Activated CD4-positive, alpha-beta T cell treated with anti-CD3 and anti-CD28 coated beads, Interleukin-2, amount 10 ng/mL, durations not matched to agents 7 days and 5 days (primary cell): ENCODE results near the gene SMTN. TPM values are rescaled to one million over a fixed set of nuclear protein-coding genes. Genes with fewer than 3 reads are reported as not detected.

Source experiments
- CTCF ChIA-PET: fragments of 350-600 bp; sonication (Branson Sonifier 250); formaldehyde crosslinking; loops from one replicate; lab custom pipeline; 2021; ENCODE audit warnings: antibody characterized with exemption; lab: Charles Lee
- POLR2A ChIA-PET: fragments of 350-600 bp; sonication (Branson Sonifier 250); formaldehyde crosslinking; loops from one replicate; lab custom pipeline; 2021; ENCODE audit warnings: antibody characterized with exemption; lab: Charles Lee
- DNase-seq: peaks from one replicate; pipeline ENCODE4 v3.0.0-alpha.2; 2020
- H3K27ac Mint-ChIP-seq: one replicate; pipeline ENCODE4 v1.8.0; 2021; ENCODE audit warnings: mild to moderate bottlenecking, moderate library complexity, mixed read lengths
- H3K27me3 Mint-ChIP-seq: one replicate; pipeline ENCODE4 v1.8.0; 2021; ENCODE audit warnings: mixed read lengths
- H3K36me3 Mint-ChIP-seq: one replicate; pipeline ENCODE4 v1.8.0; 2021; ENCODE audit warnings: low read depth, mixed read lengths
- H3K4me1 Mint-ChIP-seq: one replicate; pipeline ENCODE4 v1.8.0; 2021; ENCODE audit warnings: mixed read lengths
- H3K4me3 Mint-ChIP-seq: one replicate; pipeline ENCODE4 v1.8.0; 2021; ENCODE audit warnings: mild to moderate bottlenecking, moderate library complexity, mixed read lengths
- H3K9me3 Mint-ChIP-seq: one replicate; pipeline ENCODE4 v1.8.0; 2021; ENCODE audit warnings: mixed read lengths
- total RNA-seq, 2 experiments: library from RNA; stranded (reverse); gene quantifications; one replicate each; pipeline ENCODE4 v1.2.3, GENCODE V29; 2021

SMTN gene
- total RNA-seq, 2 experiments from 2014 or later: 46.1 to 51.6 TPM

GRCh38 chr22:31086703-31087330 lies 5.7 kb downstream of the SMTN start:
- Mint-ChIP-seq H3K27me3 (no peaks in the 10 kb centered on the region), H3K9me3 (no peaks in the 10 kb centered on the region), H3K36me3 (peaks cover 2% of the 10 kb centered on the region), H3K4me1 (peaks cover 27% of the 10 kb centered on the region), H3K27ac (no peak overlapping the region), H3K4me3 (no peak overlapping the region)
- ChIA-PET CTCF (interaction anchor here (1.6 to 2.8 kb wide), 2 partner anchors 8 to 151 kb away, joined by 3 to 32 read pairs; no protein-coding TSS in a partner anchor), POLR2A (no interaction called here)
- DNase-seq: no peak

- Mint-ChIP-seq H3K27ac (no peak overlapping the region), H3K4me1 (peaks cover 17% of the 10 kb centered on the region), H3K4me3 (no peak overlapping the region), H3K27me3 (no peaks in the 10 kb centered on the region), H3K36me3 (peaks cover 2% of the 10 kb centered on the region), H3K9me3 (no peaks in the 10 kb centered on the region)
- POLR2A ChIA-PET: no interaction called here
- no peak for DNase-seq
- CTCF ChIA-PET: interaction anchor here (0.9 to 1.6 kb wide), 2 partner anchors 11 to 203 kb away, joined by 3 to 4 read pairs; no protein-coding TSS in a partner anchor
Observed at GRCh38 chr22:31087744-31088215, 6.7 kb downstream of the SMTN start.

- CTCF ChIA-PET: interaction anchor here (0.9 to 1.6 kb wide), 2 partner anchors 11 to 202 kb away, joined by 3 to 4 read pairs; no protein-coding TSS in a partner anchor
- Mint-ChIP-seq H3K4me1 (peaks cover 11% of the 10 kb centered on the region), H3K27ac (no peak overlapping the region), H3K9me3 (no peaks in the 10 kb centered on the region), H3K36me3 (peaks cover 2% of the 10 kb centered on the region), H3K27me3 (no peaks in the 10 kb centered on the region), H3K4me3 (no peak overlapping the region)
- POLR2A ChIA-PET: no interaction called here
- DNase-seq: no peak
Observed at GRCh38 chr22:31088233-31088986, 7.3 kb downstream of the SMTN start.

GRCh38 chr22:31089160-31090100 lies 8.3 kb downstream of the SMTN start:
- CTCF ChIA-PET: interaction anchor here (1.6 kb wide), 1 partner anchor 201 kb away, joined by 4 read pairs; no protein-coding TSS in a partner anchor
- Mint-ChIP-seq H3K4me3 (no peak overlapping the region), H3K4me1 (peaks cover under 1% of the 10 kb centered on the region), H3K27ac (peak overlapping the region; percentile 64), H3K36me3 (peaks cover 2% of the 10 kb centered on the region), H3K27me3 (no peaks in the 10 kb centered on the region), H3K9me3 (no peaks in the 10 kb centered on the region)
- POLR2A ChIA-PET: no interaction called here
- peak; percentile 28 for DNase-seq

GRCh38 chr22:31090217-31091085 lies 9.3 kb downstream of the SMTN start:
- Mint-ChIP-seq H3K27ac (no peak overlapping the region), H3K27me3 (no peaks in the 10 kb centered on the region), H3K9me3 (no peaks in the 10 kb centered on the region), H3K36me3 (peaks cover 2% of the 10 kb centered on the region), H3K4me3 (no peak overlapping the region), H3K4me1 (no peaks in the 10 kb centered on the region)
- DNase-seq: no peak
- ChIA-PET CTCF (no interaction called here), POLR2A (no interaction called here)

GRCh38 chr22:31091106-31091975 lies 10.2 kb downstream of the SMTN start:
- ChIA-PET CTCF (no interaction called here), POLR2A (no interaction called here)
- Mint-ChIP-seq H3K4me3 (no peak overlapping the region), H3K36me3 (peaks cover 8% of the 10 kb centered on the region), H3K4me1 (no peaks in the 10 kb centered on the region), H3K27me3 (no peaks in the 10 kb centered on the region), H3K9me3 (no peaks in the 10 kb centered on the region), H3K27ac (no peak overlapping the region)
- DNase-seq: no peak

GRCh38 chr22:31092161-31092560 lies 11.0 kb downstream of the SMTN start:
- H3K4me1 Mint-ChIP-seq: no peaks in the 10 kb centered on the region
- POLR2A ChIA-PET: no interaction called here
- peaks cover 11% of the 10 kb centered on the region for H3K36me3 Mint-ChIP-seq
- CTCF ChIA-PET: interaction anchor here (1.2 kb wide), 1 partner anchor 180 kb away, joined by 3 read pairs; no protein-coding TSS in a partner anchor
- H3K27ac Mint-ChIP-seq: no peak overlapping the region
- no peaks in the 10 kb centered on the region for H3K27me3 Mint-ChIP-seq
- H3K4me3 Mint-ChIP-seq: no peak overlapping the region
- no peak for DNase-seq
- no peaks in the 10 kb centered on the region for H3K9me3 Mint-ChIP-seq

- no peak overlapping the region for H3K27ac Mint-ChIP-seq
- peaks cover 12% of the 10 kb centered on the region for H3K36me3 Mint-ChIP-seq
- POLR2A ChIA-PET: interaction anchor here (0.5 kb wide), 1 partner anchor 26 kb away, joined by 3 read pairs; no protein-coding TSS in a partner anchor
- CTCF ChIA-PET: interaction anchor here (1.2 to 4.3 kb wide), 3 partner anchors 8 to 179 kb away, joined by 3 to 32 read pairs (median 3); no protein-coding TSS in a partner anchor
- no peaks in the 10 kb centered on the region for H3K4me1 Mint-ChIP-seq
- DNase-seq: no peak
- no peaks in the 10 kb centered on the region for H3K27me3 Mint-ChIP-seq
- H3K9me3 Mint-ChIP-seq: no peaks in the 10 kb centered on the region
- no peak overlapping the region for H3K4me3 Mint-ChIP-seq
Observed at GRCh38 chr22:31093086-31093850, 12.2 kb downstream of the SMTN start.

- CTCF ChIA-PET: interaction anchor here (0.6 to 4.3 kb wide), 3 partner anchors 9 to 102 kb away, joined by 3 to 32 read pairs (median 5); no protein-coding TSS in a partner anchor
- H3K9me3 Mint-ChIP-seq: no peaks in the 10 kb centered on the region
- peaks cover 10% of the 10 kb centered on the region for H3K36me3 Mint-ChIP-seq
- POLR2A ChIA-PET: interaction anchor here (0.6 kb wide), 1 partner anchor 46 kb away, joined by 3 read pairs; no protein-coding TSS in a partner anchor
- no peak overlapping the region for H3K4me3 Mint-ChIP-seq
- no peaks in the 10 kb centered on the region for H3K27me3 Mint-ChIP-seq
- DNase-seq: no peak
- H3K4me1 Mint-ChIP-seq: no peaks in the 10 kb centered on the region
- no peak overlapping the region for H3K27ac Mint-ChIP-seq
Observed at GRCh38 chr22:31094021-31094551, 13.0 kb downstream of the SMTN start.

GRCh38 chr22:31094741-31095140 lies 13.6 kb downstream of the SMTN start:
- ChIA-PET POLR2A (interaction anchor here (0.6 kb wide), 1 partner anchor 47 kb away, joined by 3 read pairs; no protein-coding TSS in a partner anchor), CTCF (interaction anchor here (0.6 to 4.3 kb wide), 4 partner anchors 9 to 103 kb away, joined by 3 to 32 read pairs (median 6); partner anchors contain the start of gene SELENOM)
- H3K4me1 Mint-ChIP-seq: no peaks in the 10 kb centered on the region
- no peaks in the 10 kb centered on the region for H3K27me3 Mint-ChIP-seq
- peaks cover 10% of the 10 kb centered on the region for H3K36me3 Mint-ChIP-seq
- no peak for DNase-seq
- no peaks in the 10 kb centered on the region for H3K9me3 Mint-ChIP-seq
- H3K27ac Mint-ChIP-seq: no peak overlapping the region
- no peak overlapping the region for H3K4me3 Mint-ChIP-seq
